Spinal cord (tissue), 10 donors: Measurements from ENCODE around the gene LRAT. TPM values are rescaled to one million over a fixed set of nuclear protein-coding genes. Genes with fewer than 3 reads are reported as not detected.

Experiments used
- DNase-seq, 6 donors: peaks; one replicate each; pipeline versions ENCODE4 v3.0.0 to v3.0.0-alpha.2; 2013 to 2015; ENCODE audit warnings: low spot score in 6 of 6, low read depth in 4 of 6
- H3K27ac ChIP-seq: one replicate; pipeline ENCODE4 v1.5.1; 2013; ENCODE audit warnings: low read depth, low read length, control low read depth
- H3K27me3 ChIP-seq: one replicate; pipeline ENCODE4 v1.6.1; 2013; ENCODE audit warnings: low read length; ENCODE audit not compliant: control insufficient read depth, insufficient read depth
- H3K36me3 ChIP-seq: one replicate; pipeline ENCODE4 v1.6.1; 2013; ENCODE audit warnings: low read length; ENCODE audit not compliant: control insufficient read depth, insufficient read depth
- H3K4me1 ChIP-seq: one replicate; pipeline ENCODE4 v1.6.1; 2013; ENCODE audit warnings: low read length; ENCODE audit not compliant: control insufficient read depth, insufficient read depth
- H3K4me3 ChIP-seq: one replicate; pipeline ENCODE4 v1.5.1; 2013; ENCODE audit warnings: low read depth, low read length, control low read depth
- H3K9me3 ChIP-seq: one replicate; pipeline ENCODE4 v1.6.1; 2013; ENCODE audit warnings: low read length; ENCODE audit not compliant: control insufficient read depth, insufficient read depth
- WGBS: methylation state at CpG from one replicate; pipeline ENCODE4 v1.1.5; 2013; ENCODE audit warnings: missing lambda C conversion rate; ENCODE audit not compliant: insufficient coverage; 5-methylcytosine and 5-hydroxymethylcytosine counted together
- polyA plus RNA-seq, 2 donors: library from polyadenylated mRNA; unstranded; fragments of 120-200 nt; gene quantifications; one replicate each; pipeline ENCODE4 v1.2.1, GENCODE V29; 2013; ENCODE audit not compliant: insufficient read length in 2 of 2
- small RNA-seq: library from RNA; depleted of rRNA; stranded (forward); fragments of <200 nt; gene quantifications from one replicate; pipeline ENCODE3, GENCODE V24; 2014; ENCODE audit warnings: low replicate concordance
- total RNA-seq, 2 donors: library from RNA; depleted of rRNA in 1 of 2; stranded (reverse); fragments of 120-200 nt in 1 of 2; fragments of >200 nt in 1 of 2; gene quantifications; one replicate each; pipeline versions ENCODE4 v1.2.3 to v1.2.4, GENCODE V29; 2013 to 2014
- donor health status: healthy.

LRAT gene
- total and polyA plus RNA-seq, 4 donors, result 0.33 to 1.6 (median 0.65) TPM

DNA sequence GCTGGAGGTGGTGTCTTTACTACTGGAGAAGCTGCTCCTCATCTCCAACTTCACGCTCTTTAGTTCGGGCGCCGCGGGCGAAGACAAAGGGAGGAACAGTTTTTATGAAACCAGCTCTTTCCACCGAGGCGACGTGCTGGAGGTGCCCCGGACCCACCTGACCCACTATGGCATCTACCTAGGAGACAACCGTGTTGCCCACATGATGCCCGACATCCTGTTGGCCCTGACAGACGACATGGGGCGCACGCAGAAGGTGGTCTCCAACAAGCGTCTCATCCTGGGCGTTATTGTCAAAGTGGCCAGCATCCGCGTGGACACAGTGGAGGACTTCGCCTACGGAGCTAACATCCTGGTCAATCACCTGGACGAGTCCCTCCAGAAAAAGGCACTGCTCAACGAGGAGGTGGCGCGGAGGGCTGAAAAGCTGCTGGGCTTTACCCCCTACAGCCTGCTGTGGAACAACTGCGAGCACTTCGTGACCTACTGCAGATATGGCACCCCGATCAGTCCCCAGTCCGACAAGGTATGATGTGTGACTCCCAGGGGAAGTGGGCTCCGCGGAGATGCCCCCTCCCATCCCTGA lies 634 bp downstream of the LRAT start:
- H3K4me1 ChIP-seq, result peaks cover 32% of the 10 kb centered on the region
- WGBS, result 2% methylated on average over 28 of the region's 31 CpGs
- no peaks in the 10 kb centered on the region for H3K9me3 ChIP-seq
- H3K4me3 ChIP-seq, result peak overlapping the region; percentile 37
- peak in 2 of 6 donors; percentile 3 to 16 for DNase-seq
- H3K27ac ChIP-seq, result no peak overlapping the region
- H3K36me3 ChIP-seq, result no peaks in the 10 kb centered on the region
- H3K27me3 ChIP-seq, result peaks cover 65% of the 10 kb centered on the region

DNA sequence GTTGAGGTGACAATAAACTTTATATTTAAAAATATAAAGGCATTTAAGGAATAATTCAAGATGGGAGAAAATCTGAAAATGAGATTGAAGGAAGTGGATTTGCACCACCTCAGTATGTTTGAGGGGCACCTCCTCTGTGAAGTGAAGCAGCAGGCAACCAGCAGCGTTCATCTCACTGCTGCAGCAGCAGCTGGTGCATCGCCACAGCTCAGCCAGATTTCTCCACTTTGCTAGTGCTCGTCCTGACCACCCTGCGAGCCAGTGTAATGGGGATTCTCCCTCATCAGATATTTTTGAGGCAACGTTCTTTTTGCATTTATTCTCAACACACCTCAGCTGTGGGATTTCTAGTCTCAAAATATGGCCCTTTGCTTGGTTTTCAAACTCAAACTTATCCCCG lies 13.9 kb downstream of the LRAT start:
- WGBS, result 53% methylated on average over 2 of the region's 6 CpGs
- H3K36me3 ChIP-seq, result no peaks in the 10 kb centered on the region
- H3K9me3 ChIP-seq, result no peaks in the 10 kb centered on the region

DNA sequence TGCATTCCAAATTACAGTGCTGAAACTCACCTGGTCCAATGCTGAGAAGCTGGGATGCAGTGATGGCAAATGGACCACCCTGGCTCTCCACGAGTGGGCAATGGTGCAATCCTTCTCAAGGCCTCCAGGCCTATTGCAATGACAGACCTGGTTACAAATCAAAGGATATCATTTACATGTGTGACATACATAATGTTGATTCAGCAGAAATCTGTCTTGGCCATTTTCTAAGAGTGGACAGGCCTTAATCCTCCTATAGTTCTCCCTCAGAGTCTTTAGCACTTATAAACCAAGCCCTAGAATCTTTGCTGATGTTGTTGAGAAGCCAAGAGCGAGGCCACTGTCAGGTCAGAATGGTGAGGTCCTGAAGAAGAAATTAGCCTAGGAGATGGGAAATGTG lies 17.1 kb downstream of the LRAT start:
- no peak for DNase-seq
- WGBS, result 75% methylated on average over 1 of the region's 2 CpGs
- Histone ChIP-seq H3K27me3 (no peaks in the 10 kb centered on the region), H3K9me3 (no peaks in the 10 kb centered on the region), H3K4me1 (no peaks in the 10 kb centered on the region), H3K4me3 (no peak overlapping the region), H3K36me3 (no peaks in the 10 kb centered on the region), H3K27ac (no peak overlapping the region)

More for the DNA sequence above, 13.9 kb downstream of the LRAT start:
- H3K27me3 ChIP-seq, result no peaks in the 10 kb centered on the region
- DNase-seq, result no peak
- no peak overlapping the region for H3K4me3 ChIP-seq
- H3K27ac ChIP-seq, result no peak overlapping the region
- no peaks in the 10 kb centered on the region for H3K4me1 ChIP-seq

DNA sequence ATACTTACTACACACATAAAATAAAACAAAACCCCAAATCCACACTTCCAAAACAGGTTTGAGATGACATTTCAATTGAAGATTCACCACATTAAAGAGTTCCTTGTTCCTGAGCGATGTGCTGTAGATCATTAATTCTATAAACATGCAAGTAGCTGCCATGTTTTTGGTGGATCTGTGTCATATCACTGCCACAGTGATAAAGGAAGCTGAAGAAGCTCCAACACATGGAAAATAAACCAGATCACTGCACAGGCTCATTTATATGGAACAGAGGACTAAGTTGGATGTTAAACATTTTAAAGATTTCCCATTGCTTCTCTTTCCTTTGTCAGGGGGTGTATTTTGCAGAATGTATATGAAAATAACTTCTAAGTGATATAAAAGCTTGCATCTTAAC lies 34.5 kb downstream of the LRAT start:
- peaks cover 7% of the 10 kb centered on the region for H3K4me1 ChIP-seq
- peaks cover 2% of the 10 kb centered on the region for H3K9me3 ChIP-seq
- H3K27me3 ChIP-seq, result peaks cover 5% of the 10 kb centered on the region
- DNase-seq, result no peak
- H3K27ac ChIP-seq, result no peak overlapping the region
- H3K36me3 ChIP-seq, result no peaks in the 10 kb centered on the region
- WGBS, result no CpG with 5 or more reads among the region's 1 CpG
- H3K4me3 ChIP-seq, result no peak overlapping the region

DNA sequence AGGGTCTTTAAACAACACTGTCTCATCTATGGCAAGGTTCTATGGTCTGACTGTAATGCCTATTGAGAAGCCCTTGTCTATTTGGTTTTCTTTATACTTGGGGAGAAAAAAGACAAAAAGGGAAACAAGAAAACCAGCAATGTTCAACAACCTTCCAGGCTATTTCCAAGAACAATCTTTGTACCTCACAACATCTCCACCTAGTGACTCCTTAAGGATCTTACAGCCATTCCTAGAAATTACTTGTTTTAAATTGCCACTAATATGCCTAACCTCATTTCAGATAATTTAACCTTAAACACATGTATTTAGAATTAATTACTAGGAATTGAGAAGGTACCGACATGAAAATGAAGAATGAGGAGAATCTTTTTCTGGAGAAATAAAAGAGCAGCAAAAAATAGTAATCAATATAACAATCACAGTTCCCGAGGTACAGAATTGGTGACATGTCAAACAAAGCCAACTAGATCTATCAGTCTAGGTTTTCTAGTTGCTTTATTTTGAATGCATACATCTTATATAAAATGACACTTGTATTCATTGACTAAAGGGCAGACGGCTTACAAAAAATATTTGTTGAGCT lies 35.7 kb downstream of the LRAT start:
- Histone ChIP-seq H3K27ac (no peak overlapping the region), H3K27me3 (peaks cover 5% of the 10 kb centered on the region), H3K4me3 (no peak overlapping the region), H3K4me1 (peaks cover 7% of the 10 kb centered on the region), H3K9me3 (no peaks in the 10 kb centered on the region), H3K36me3 (no peaks in the 10 kb centered on the region)
- DNase-seq, result peak in 5 of 6 donors; percentile 3 to 82 (median 36)
- WGBS, result no CpG with 5 or more reads among the region's 3 CpGs

DNA sequence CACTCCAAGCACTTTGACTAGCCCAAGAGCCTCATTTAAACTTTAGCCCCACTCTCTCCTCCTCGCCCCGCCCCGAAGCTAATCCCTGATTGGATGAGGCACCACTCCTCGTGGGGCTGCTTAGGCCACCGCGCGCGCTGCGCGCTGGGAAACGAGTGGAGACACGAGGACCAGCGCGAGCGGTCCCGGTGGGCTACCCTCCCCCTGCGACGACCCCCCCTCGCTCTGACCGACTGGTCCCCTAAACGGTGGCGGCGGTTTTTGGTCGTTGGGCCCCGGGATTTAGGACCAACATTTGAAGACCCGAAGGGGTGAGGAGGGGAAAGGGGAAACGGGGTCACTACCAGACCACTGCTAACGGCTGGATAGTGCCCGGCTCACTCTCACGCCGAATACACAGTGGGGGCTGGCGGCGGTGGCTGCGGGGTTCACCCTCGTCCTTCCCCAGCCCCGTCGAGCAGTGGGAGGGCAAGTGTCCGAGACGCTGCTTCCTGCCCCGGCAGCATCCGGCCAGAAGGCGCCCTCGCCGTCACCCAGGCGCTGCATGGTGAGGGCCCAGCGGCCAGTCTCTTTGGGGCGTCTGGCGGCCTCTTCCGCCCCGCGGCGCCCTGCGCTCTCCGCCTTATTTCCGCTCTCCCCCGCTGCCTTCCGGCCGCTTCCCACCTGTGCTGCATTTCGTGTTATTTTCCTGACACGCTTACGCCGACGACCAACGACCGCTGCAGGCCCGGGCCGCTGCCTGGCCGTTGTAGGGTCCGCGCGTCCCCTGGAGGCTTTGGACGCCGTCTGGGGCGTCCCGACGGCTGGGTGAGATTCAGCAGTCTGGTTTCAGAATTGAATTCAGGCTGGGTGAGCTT lies 37.6 kb downstream of the LRAT start, which contains the start of gene RBM46:
TSS of gene RBM46 (plus strand) at position 147 of the 857 bp plus-strand sequence. CDS start 15,481 bp downstream, outside the sequence.
- Histone ChIP-seq H3K9me3 (no peaks in the 10 kb centered on the region), H3K27me3 (peaks cover 5% of the 10 kb centered on the region), H3K4me1 (peaks cover 7% of the 10 kb centered on the region), H3K36me3 (no peaks in the 10 kb centered on the region), H3K27ac (no peak within 1 kb of the TSS), H3K4me3 (no peak within 1 kb of the TSS)
- WGBS, result 79% methylated on average over 76 of the region's 76 CpGs
- no peak for DNase-seq

DNA sequence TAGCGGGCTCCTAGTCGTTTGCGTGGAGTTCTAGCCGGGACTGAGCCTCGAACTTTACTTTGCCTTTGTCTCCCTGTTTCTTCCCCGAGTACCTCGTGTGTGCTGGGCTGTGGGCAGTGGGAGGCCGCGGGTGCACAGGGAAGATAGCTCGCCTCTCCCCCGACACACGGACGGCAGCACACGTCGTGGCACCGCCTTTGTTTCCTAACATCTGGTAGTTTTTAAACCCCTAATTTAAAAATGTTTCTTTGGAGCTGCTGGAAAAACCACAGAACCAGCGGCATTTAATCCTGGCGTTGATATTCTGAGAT lies 38.1 kb downstream of the LRAT start:
- WGBS, result 75% methylated on average over 14 of the region's 18 CpGs
- Histone ChIP-seq H3K27ac (no peak overlapping the region), H3K27me3 (peaks cover 5% of the 10 kb centered on the region), H3K4me1 (peaks cover 7% of the 10 kb centered on the region), H3K4me3 (no peak overlapping the region), H3K9me3 (no peaks in the 10 kb centered on the region), H3K36me3 (no peaks in the 10 kb centered on the region)
- DNase-seq, result no peak

Small RNAs within 50 kb of the gene (small RNA-seq; reads per million reads assigned to genes)
- gene NDUFB2P1 (not detected), gene RNU2-44P (0.06 reads per million), gene RNU2-66P (not detected)

Other genes starting within 250 kb of the LRAT start
- 10 to 100 TPM; 67.8 to 80.7 TPM for gene PLRG1, start 193.6 kb upstream of the LRAT start, total RNA-seq
- gene PLRG1, start 193.6 kb upstream of the LRAT start, polyA plus RNA-seq, result 10 to 100 TPM; 75.9 to 93.2 TPM
- 1 to 10 TPM in 1 of 2 donors, not detected in 1; 1.2 TPM for gene FGB, start 181.0 kb upstream of the LRAT start, total RNA-seq
- gene FGB, start 181.0 kb upstream of the LRAT start, polyA plus RNA-seq, result under 1 TPM in 1 of 2 donors, not detected in 1; 0.14 TPM
- gene FGA, start 153.3 kb upstream of the LRAT start, total RNA-seq, result 1 to 10 TPM in 1 of 2 donors, not detected in 1; 1.7 TPM
- gene FGA, start 153.3 kb upstream of the LRAT start, polyA plus RNA-seq, result not detected
- gene FGG, start 131.3 kb upstream of the LRAT start, total RNA-seq, result 1 to 10 TPM in 1 of 2 donors, not detected in 1; 1.4 TPM
- not detected for gene FGG, start 131.3 kb upstream of the LRAT start, polyA plus RNA-seq
- gene RBM46, start 37.3 kb downstream of the LRAT start, total RNA-seq, result under 1 TPM; 0.06 to 0.10 TPM
- under 1 TPM; 0.05 to 0.10 TPM for gene RBM46, start 37.3 kb downstream of the LRAT start, polyA plus RNA-seq